NT2/D1 (cell line): ENCODE measurements around the gene OBSCN.

ENCODE experiments used
- SUZ12 ChIP-seq: IDR thresholded peaks from 2 replicates; pipeline ENCODE4 v1.6.1; 2011; ENCODE audit not compliant: insufficient read length, insufficient read depth; ENCODE audit errors: extremely low read depth
- YY1 ChIP-seq: IDR thresholded peaks from 2 replicates; pipeline ENCODE4 v1.6.1; 2011; ENCODE audit not compliant: insufficient read length, insufficient read depth

- TF ChIP-seq SUZ12 (no peak), YY1 (no peak)
Measured at GRCh38 chr1:228379666-228380065, 171.8 kb downstream of the OBSCN start.
